ENCODE data around the gene CDH6. TPM values are rescaled to one million over a fixed set of nuclear protein-coding genes. Genes with fewer than 3 reads are reported as not detected.

CDH6 gene
- total and polyA plus RNA-seq, 2 of the 13 experiments (the other 11 are each of a cell fraction or from before 2014, with no cell fraction given): not detected

DNA sequence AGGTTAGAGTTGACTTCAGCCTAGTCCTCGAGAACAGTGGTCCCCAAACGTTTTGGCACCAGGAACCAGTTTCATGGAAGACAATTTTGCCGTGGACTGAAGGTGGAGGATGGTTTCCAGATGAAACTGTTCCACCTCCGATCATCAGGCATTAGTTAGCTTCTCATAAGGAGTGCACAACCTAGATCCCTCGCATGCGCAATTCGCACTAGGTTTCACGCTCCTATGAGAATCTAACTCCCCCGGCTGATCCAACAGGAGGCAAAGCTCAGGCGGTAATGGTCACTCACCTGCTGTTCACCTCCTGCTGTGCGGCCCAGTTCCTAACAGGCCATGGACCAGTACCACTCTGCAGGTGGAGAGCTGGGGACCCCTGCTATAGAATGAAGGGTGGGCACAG, 163.6 kb downstream of the CDH6 start:
- Histone ChIP-seq H3K4me3 (replicated peaks in 1 of 3; ENCODE audit: insufficient read depth in 1 of 3, low read depth in 2 of 3, low read length in 3 of 3) (no peak overlapping the region), H3K9ac (ENCODE audit: insufficient read depth, low read depth, low read length) (no peak overlapping the region), H3K27ac (ENCODE audit: extremely low read length, insufficient read depth, low read length) (no peak overlapping the region), H4K20me1 (ENCODE audit: insufficient read depth, low read length) (no peaks in the 10 kb centered on the region), H3K9me3 (ENCODE audit: low read length) (no peaks in the 10 kb centered on the region), H3K27me3 (ENCODE audit: control insufficient read depth in 1 of 2, insufficient read depth in 2 of 2, low read length in 2 of 2) (peaks cover 0 to 5% of the 10 kb centered on the region in 2 experiments; a peak in 1 of 5 replicates), H2AFZ (ENCODE audit: low read length) (no peak overlapping the region), H3K4me2 (ENCODE audit: low read depth, low read length) (no peak overlapping the region), H3K79me2 (ENCODE audit: insufficient read depth, low read length) (no peaks in the 10 kb centered on the region), H3K4me1 (ENCODE audit: insufficient read depth, low read length) (no peaks in the 10 kb centered on the region), H3K36me3 (replicated peaks in 1 of 2; ENCODE audit: control insufficient read depth in 1 of 2, insufficient read depth in 2 of 2, low read length in 2 of 2) (no peaks in the 10 kb centered on the region)
- in situ Hi-C loops (cut with HindIII; ENCODE audit: extremely low pct_ligation_motif_present, low pct_unique_long_range_greater_than_20kb) (no loop called here), intact Hi-C loops (cut with micrococcal nuclease; ENCODE audit: unreplicated experiment) (no loop called here)
- CTCF ChIA-PET (ENCODE audit: low intra/inter-chr PET ratio, low total read pairs): no interaction called here
- DNase-seq (ENCODE audit: low spot score) (no peak), FAIRE-seq (no peak), ATAC-seq (no peak)
- TF ChIP-seq KDM4B (CRISPR knock-in tag; IDR thresholded peaks at IDR 0.05): no peak
- TF ChIP-seq ZNF34 (CRISPR knock-in tag; IDR thresholded peaks at IDR 0.05; ENCODE audit: borderline replicate concordance): no peak
- TF ChIP-seq FOXK2 (IDR thresholded peaks at IDR 0.05): no peak
- no peak for TF ChIP-seq NONO (IDR thresholded peaks at IDR 0.05)
- TF ChIP-seq NONO (CRISPR knock-in tag; conservative IDR thresholded peaks at IDR 0.05): no peak
- TF ChIP-seq, protein P1, sequence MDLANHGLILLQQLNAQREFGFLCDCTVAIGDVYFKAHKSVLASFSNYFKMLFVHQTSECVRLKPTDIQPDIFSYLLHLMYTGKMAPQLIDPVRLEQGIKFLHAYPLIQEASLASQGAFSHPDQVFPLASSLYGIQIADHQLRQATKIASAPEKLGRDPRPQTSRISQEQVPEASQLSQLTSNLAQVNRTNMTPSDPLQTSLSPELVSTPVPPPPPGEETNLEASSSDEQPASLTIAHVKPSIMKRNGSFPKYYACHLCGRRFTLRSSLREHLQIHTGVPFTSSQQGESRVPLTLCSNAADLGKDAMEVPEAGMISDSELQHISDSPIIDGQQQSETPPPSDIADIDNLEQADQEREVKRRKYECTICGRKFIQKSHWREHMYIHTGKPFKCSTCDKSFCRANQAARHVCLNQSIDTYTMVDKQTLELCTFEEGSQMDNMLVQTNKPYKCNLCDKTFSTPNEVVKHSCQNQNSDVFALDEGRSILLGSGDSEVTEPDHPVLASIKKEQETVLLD (CRISPR knock-in tag; IDR thresholded peaks at IDR 0.05; ENCODE audit: low read depth): no peak
- no peak for TF ChIP-seq ZNF354B (CRISPR knock-in tag; IDR thresholded peaks at IDR 0.05)
- TF ChIP-seq SIX4 (CRISPR knock-in tag; IDR thresholded peaks at IDR 0.05): no peak
- TF ChIP-seq, protein P2, sequence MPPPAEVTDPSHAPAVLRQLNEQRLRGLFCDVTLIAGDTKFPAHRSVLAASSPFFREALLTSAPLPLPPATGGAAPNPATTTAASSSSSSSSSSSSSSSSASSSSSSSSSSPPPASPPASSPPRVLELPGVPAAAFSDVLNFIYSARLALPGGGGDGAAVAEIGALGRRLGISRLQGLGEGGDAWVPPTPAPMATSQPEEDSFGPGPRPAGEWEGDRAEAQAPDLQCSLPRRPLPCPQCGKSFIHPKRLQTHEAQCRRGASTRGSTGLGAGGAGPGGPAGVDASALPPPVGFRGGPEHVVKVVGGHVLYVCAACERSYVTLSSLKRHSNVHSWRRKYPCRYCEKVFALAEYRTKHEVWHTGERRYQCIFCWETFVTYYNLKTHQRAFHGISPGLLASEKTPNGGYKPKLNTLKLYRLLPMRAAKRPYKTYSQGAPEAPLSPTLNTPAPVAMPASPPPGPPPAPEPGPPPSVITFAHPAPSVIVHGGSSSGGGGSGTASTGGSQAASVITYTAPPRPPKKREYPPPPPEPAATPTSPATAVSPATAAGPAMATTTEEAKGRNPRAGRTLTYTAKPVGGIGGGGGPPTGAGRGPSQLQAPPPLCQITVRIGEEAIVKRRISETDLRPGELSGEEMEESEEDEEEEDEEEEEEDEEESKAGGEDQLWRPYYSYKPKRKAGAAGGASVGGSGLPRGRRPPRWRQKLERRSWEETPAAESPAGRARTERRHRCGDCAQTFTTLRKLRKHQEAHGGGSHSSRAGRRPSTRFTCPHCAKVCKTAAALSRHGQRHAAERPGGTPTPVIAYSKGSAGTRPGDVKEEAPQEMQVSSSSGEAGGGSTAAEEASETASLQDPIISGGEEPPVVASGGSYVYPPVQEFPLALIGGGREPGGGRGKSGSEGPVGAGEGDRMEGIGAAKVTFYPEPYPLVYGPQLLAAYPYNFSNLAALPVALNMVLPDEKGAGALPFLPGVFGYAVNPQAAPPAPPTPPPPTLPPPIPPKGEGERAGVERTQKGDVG (CRISPR knock-in tag; IDR thresholded peaks at IDR 0.05; ENCODE audit: borderline replicate concordance): no peak
- TF ChIP-seq, protein P3, sequence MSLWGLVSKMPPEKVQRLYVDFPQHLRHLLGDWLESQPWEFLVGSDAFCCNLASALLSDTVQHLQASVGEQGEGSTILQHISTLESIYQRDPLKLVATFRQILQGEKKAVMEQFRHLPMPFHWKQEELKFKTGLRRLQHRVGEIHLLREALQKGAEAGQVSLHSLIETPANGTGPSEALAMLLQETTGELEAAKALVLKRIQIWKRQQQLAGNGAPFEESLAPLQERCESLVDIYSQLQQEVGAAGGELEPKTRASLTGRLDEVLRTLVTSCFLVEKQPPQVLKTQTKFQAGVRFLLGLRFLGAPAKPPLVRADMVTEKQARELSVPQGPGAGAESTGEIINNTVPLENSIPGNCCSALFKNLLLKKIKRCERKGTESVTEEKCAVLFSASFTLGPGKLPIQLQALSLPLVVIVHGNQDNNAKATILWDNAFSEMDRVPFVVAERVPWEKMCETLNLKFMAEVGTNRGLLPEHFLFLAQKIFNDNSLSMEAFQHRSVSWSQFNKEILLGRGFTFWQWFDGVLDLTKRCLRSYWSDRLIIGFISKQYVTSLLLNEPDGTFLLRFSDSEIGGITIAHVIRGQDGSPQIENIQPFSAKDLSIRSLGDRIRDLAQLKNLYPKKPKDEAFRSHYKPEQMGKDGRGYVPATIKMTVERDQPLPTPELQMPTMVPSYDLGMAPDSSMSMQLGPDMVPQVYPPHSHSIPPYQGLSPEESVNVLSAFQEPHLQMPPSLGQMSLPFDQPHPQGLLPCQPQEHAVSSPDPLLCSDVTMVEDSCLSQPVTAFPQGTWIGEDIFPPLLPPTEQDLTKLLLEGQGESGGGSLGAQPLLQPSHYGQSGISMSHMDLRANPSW (CRISPR knock-in tag; IDR thresholded peaks at IDR 0.05; ENCODE audit: borderline replicate concordance): no peak
- TF ChIP-seq HNRNPH1 (optimal IDR thresholded peaks at IDR 0.05; ENCODE audit: low read depth, low read length): no peak
- TF ChIP-seq, protein P4, sequence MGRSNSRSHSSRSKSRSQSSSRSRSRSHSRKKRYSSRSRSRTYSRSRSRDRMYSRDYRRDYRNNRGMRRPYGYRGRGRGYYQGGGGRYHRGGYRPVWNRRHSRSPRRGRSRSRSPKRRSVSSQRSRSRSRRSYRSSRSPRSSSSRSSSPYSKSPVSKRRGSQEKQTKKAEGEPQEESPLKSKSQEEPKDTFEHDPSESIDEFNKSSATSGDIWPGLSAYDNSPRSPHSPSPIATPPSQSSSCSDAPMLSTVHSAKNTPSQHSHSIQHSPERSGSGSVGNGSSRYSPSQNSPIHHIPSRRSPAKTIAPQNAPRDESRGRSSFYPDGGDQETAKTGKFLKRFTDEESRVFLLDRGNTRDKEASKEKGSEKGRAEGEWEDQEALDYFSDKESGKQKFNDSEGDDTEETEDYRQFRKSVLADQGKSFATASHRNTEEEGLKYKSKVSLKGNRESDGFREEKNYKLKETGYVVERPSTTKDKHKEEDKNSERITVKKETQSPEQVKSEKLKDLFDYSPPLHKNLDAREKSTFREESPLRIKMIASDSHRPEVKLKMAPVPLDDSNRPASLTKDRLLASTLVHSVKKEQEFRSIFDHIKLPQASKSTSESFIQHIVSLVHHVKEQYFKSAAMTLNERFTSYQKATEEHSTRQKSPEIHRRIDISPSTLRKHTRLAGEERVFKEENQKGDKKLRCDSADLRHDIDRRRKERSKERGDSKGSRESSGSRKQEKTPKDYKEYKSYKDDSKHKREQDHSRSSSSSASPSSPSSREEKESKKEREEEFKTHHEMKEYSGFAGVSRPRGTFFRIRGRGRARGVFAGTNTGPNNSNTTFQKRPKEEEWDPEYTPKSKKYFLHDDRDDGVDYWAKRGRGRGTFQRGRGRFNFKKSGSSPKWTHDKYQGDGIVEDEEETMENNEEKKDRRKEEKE (IDR thresholded peaks at IDR 0.05): no peak
- TF ChIP-seq RFX3 (CRISPR knock-in tag; IDR thresholded peaks at IDR 0.05): no peak
- TF ChIP-seq, protein P5, sequence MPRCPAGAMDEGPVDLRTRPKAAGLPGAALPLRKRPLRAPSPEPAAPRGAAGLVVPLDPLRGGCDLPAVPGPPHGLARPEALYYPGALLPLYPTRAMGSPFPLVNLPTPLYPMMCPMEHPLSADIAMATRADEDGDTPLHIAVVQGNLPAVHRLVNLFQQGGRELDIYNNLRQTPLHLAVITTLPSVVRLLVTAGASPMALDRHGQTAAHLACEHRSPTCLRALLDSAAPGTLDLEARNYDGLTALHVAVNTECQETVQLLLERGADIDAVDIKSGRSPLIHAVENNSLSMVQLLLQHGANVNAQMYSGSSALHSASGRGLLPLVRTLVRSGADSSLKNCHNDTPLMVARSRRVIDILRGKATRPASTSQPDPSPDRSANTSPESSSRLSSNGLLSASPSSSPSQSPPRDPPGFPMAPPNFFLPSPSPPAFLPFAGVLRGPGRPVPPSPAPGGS (CRISPR knock-in tag; IDR thresholded peaks at IDR 0.05): no peak
- POLR2A ChIA-PET: no interaction called here
- 52% methylated on average over 10 of the region's 11 CpGs for WGBS (ENCODE audit: low lambda C conversion rate)
- no TSS peak for BruUV-seq (replicated peaks)
